SK-N-SH treated with all-trans-retinoic acid at 6 μM for 48 hours (cell line): Measurements from ENCODE around the gene CACNA1G.

Experiments used
- ATAC-seq: fragments of 200-7000 bp; cut with Tn5 transposase; 3 replicates; pipeline ENCODE4 v1.9.1; 2020; ENCODE audit warnings: mild to moderate bottlenecking, moderate library complexity
- BACH2 ChIP-seq: fragments of 250-450 bp; sonication (Bioruptor Pico); IDR thresholded peaks from 2 replicates; pipeline ENCODE4 v1.9.0; 2021; ENCODE audit warnings: mild to moderate bottlenecking, borderline replicate concordance
- CSDC2 ChIP-seq: fragments of 250-450 bp; sonication (Bioruptor Pico); IDR thresholded peaks from 2 replicates; pipeline ENCODE4 v1.5.0; 2020; ENCODE audit warnings: mild to moderate bottlenecking, moderate library complexity
- ISL1 ChIP-seq: fragments of 250-450 bp; sonication (Bioruptor Pico); IDR thresholded peaks from 2 replicates; pipeline ENCODE4 v2.1.2; 2022; ENCODE audit warnings: mild to moderate bottlenecking, moderate library complexity
- OSR1 ChIP-seq: fragments of 250-450 bp; sonication (Bioruptor Pico); IDR thresholded peaks from 2 replicates; pipeline ENCODE4 v1.8.0; 2022; ENCODE audit warnings: moderate library complexity, mild to moderate bottlenecking, inconsistent platforms
- PPARA ChIP-seq: fragments of 250-450 bp; sonication (Bioruptor Pico); IDR thresholded peaks from 2 replicates; pipeline ENCODE4 v1.5.0; 2020; ENCODE audit warnings: mild to moderate bottlenecking, borderline replicate concordance
- RARB ChIP-seq: fragments of 250-450 bp; sonication (Bioruptor Pico); IDR thresholded peaks from 2 replicates; pipeline ENCODE4 v1.8.0; 2021; ENCODE audit warnings: mild to moderate bottlenecking, moderate library complexity
- TOX ChIP-seq: fragments of 250-450 bp; sonication (Bioruptor Pico); IDR thresholded peaks from 2 replicates; pipeline ENCODE4 v1.8.0; 2021; ENCODE audit warnings: mild to moderate bottlenecking, moderate library complexity, borderline replicate concordance
- ZC3H10 ChIP-seq: fragments of 250-450 bp; sonication (Bioruptor Pico); IDR thresholded peaks from 2 replicates; pipeline ENCODE4 v1.5.1; 2021; ENCODE audit warnings: mild to moderate bottlenecking, moderate library complexity
- ZFP3 ChIP-seq: fragments of 250-450 bp; sonication (Bioruptor Pico); IDR thresholded peaks from 2 replicates; pipeline ENCODE4 v1.5.0; 2020; ENCODE audit warnings: mild to moderate bottlenecking, moderate library complexity
- ZNF565 ChIP-seq: fragments of 450-650 bp; formaldehyde crosslinking; conservative IDR thresholded peaks from 2 replicates; pipeline ENCODE4 v1.5.0; 2020; ENCODE audit warnings: low read depth, mild to moderate bottlenecking, moderate library complexity
- ZNF70 ChIP-seq: fragments of 450-650 bp; formaldehyde crosslinking; IDR thresholded peaks from 2 replicates; pipeline ENCODE4 v1.5.0; 2020; ENCODE audit warnings: mild to moderate bottlenecking, moderate library complexity
- ZNF8 ChIP-seq: fragments of 450-650 bp; formaldehyde crosslinking; IDR thresholded peaks from 2 replicates; pipeline ENCODE4 v1.5.0; 2020; ENCODE audit warnings: mild to moderate bottlenecking, moderate library complexity
- TF ChIP-seq, protein P1 (sequence below): fragments of 250-450 bp; sonication (Bioruptor Pico); IDR thresholded peaks from 2 replicates; pipeline ENCODE4 v1.5.1; 2021; ENCODE audit warnings: mild to moderate bottlenecking, moderate library complexity
- TF ChIP-seq, protein P2 (sequence below): fragments of 250-450 bp; sonication (Bioruptor Pico); IDR thresholded peaks from 2 replicates; pipeline ENCODE4 v1.8.0; 2021; ENCODE audit warnings: low read depth, mild to moderate bottlenecking, moderate library complexity, borderline replicate concordance
- TF ChIP-seq, protein P3 (sequence below): fragments of 250-450 bp; sonication (Bioruptor Pico); IDR thresholded peaks from 2 replicates; pipeline ENCODE4 v1.8.0; 2020; ENCODE audit warnings: mild to moderate bottlenecking, moderate library complexity, borderline replicate concordance
- TF ChIP-seq, protein P4 (sequence below): fragments of 250-450 bp; sonication (Bioruptor Pico); IDR thresholded peaks from 2 replicates; pipeline ENCODE4 v1.5.0; 2020; ENCODE audit warnings: mild to moderate bottlenecking, moderate library complexity
- TF ChIP-seq, protein P5 (sequence below): fragments of 250-450 bp; sonication (Bioruptor Pico); IDR thresholded peaks from 2 replicates; pipeline ENCODE4 v1.5.1; 2020; ENCODE audit warnings: low read depth, mild to moderate bottlenecking, moderate library complexity

CACNA1G gene

DNA sequence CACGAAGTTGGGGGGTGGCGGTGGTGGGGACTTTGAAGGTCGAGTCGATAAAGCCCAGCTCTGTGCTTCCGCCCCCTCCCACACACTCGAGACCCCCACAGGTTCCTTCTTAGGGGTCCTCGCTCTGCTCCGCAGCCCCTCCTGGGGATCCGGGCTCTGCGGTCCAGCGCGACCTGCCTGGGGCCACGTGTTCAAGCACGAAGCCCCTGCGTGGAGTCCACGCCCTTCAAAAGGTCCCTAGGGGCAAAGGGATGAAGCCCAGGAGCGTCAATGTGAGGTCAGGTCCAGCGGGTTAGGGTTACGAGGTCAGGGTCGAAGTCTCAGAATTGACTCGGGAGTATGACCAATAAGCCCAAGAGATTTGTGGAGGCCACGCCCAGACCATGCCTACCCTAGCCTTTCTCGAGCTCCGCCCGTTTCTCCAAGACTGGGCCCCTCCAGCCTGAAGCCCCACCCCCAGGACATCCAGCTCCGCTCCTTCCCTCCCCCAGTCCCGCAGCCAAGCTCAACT is 786 bp upstream of the CACNA1G start (continued):
- TF ChIP-seq, protein P1, sequence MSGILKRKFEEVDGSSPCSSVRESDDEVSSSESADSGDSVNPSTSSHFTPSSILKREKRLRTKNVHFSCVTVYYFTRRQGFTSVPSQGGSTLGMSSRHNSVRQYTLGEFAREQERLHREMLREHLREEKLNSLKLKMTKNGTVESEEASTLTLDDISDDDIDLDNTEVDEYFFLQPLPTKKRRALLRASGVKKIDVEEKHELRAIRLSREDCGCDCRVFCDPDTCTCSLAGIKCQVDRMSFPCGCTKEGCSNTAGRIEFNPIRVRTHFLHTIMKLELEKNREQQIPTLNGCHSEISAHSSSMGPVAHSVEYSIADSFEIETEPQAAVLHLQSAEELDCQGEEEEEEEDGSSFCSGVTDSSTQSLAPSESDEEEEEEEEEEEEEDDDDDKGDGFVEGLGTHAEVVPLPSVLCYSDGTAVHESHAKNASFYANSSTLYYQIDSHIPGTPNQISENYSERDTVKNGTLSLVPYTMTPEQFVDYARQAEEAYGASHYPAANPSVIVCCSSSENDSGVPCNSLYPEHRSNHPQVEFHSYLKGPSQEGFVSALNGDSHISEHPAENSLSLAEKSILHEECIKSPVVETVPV (CRISPR knock-in tag), result no peak
- TF ChIP-seq OSR1 (CRISPR knock-in tag), result no peak

DNA sequence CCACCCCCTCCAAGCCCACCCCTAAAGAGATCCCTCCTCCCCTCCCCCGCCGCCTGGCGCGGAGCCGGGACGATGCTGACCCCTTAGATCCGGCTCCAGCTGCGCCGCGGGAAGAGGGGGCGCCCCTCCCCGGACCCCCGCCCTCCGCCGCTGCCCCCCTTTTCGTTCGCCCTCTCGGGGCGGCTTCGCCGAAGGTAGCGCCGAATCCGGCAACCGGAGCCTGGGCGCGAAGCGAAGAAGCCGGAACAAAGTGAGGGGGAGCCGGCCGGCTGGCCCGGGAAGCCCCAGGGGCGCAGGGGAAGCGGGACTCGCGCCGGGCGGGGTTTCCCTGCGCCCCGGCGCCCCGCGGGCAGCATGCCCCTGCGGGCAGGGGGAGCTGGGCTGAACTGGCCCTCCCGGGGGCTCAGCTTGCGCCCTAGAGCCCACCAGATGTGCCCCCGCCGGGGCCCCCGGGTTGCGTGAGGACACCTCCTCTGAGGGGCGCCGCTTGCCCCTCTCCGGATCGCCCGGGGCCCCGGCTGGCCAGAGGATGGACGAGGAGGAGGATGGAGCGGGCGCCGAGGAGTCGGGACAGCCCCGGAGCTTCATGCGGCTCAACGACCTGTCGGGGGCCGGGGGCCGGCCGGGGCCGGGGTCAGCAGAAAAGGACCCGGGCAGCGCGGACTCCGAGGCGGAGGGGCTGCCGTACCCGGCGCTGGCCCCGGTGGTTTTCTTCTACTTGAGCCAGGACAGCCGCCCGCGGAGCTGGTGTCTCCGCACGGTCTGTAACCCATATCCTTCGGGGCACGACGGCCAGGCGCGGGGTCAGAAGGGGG is 623 bp downstream of the CACNA1G start:
- no peak for ATAC-seq
- TF ChIP-seq TOX (CRISPR knock-in tag), result no peak
- TF ChIP-seq, protein P2, sequence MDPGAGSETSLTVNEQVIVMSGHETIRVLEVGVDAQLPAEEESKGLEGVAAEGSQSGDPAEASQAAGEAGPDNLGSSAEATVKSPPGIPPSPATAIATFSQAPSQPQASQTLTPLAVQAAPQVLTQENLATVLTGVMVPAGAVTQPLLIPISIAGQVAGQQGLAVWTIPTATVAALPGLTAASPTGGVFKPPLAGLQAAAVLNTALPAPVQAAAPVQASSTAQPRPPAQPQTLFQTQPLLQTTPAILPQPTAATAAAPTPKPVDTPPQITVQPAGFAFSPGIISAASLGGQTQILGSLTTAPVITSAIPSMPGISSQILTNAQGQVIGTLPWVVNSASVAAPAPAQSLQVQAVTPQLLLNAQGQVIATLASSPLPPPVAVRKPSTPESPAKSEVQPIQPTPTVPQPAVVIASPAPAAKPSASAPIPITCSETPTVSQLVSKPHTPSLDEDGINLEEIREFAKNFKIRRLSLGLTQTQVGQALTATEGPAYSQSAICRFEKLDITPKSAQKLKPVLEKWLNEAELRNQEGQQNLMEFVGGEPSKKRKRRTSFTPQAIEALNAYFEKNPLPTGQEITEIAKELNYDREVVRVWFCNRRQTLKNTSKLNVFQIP (CRISPR knock-in tag), result no peak
- TF ChIP-seq, protein P3, sequence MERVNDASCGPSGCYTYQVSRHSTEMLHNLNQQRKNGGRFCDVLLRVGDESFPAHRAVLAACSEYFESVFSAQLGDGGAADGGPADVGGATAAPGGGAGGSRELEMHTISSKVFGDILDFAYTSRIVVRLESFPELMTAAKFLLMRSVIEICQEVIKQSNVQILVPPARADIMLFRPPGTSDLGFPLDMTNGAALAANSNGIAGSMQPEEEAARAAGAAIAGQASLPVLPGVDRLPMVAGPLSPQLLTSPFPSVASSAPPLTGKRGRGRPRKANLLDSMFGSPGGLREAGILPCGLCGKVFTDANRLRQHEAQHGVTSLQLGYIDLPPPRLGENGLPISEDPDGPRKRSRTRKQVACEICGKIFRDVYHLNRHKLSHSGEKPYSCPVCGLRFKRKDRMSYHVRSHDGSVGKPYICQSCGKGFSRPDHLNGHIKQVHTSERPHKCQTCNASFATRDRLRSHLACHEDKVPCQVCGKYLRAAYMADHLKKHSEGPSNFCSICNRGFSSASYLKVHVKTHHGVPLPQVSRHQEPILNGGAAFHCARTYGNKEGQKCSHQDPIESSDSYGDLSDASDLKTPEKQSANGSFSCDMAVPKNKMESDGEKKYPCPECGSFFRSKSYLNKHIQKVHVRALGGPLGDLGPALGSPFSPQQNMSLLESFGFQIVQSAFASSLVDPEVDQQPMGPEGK, result no peak
- no peak for TF ChIP-seq PPARA (CRISPR knock-in tag)
- TF ChIP-seq ZFP3 (CRISPR knock-in tag), result no peak
- TF ChIP-seq BACH2 (CRISPR knock-in tag), result no peak
- no peak for TF ChIP-seq ISL1
- TF ChIP-seq CSDC2, result no peak
- no peak for TF ChIP-seq ZNF565
- TF ChIP-seq ZNF70, result no peak
- no peak for TF ChIP-seq ZNF8 (CRISPR knock-in tag)
- no peak for TF ChIP-seq ZC3H10 (CRISPR knock-in tag)
- no peak for TF ChIP-seq RARB (CRISPR knock-in tag)

DNA sequence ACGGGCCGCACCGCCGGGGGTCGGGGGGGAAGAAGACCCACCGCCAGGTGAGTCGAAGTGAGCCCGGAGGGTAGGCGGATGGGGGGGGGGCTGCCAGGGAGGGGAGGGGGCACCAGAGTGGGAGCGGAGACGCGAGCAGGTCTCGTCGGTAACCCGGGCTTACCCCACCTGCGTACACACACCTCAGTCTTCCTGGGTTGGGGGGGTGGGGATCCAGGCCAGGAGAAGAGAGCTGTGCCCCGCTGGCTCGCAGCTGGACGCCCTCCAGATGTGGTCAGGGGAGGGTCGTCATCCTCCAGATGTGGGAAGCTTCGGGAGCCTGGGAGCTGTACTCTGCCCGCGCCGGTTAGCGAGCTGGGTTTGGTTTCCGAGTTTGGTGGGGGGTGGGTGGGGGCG is 1.2 kb downstream of the CACNA1G start:
- TF ChIP-seq, protein P2 (CRISPR knock-in tag), result no peak
- ATAC-seq, result no peak

DNA sequence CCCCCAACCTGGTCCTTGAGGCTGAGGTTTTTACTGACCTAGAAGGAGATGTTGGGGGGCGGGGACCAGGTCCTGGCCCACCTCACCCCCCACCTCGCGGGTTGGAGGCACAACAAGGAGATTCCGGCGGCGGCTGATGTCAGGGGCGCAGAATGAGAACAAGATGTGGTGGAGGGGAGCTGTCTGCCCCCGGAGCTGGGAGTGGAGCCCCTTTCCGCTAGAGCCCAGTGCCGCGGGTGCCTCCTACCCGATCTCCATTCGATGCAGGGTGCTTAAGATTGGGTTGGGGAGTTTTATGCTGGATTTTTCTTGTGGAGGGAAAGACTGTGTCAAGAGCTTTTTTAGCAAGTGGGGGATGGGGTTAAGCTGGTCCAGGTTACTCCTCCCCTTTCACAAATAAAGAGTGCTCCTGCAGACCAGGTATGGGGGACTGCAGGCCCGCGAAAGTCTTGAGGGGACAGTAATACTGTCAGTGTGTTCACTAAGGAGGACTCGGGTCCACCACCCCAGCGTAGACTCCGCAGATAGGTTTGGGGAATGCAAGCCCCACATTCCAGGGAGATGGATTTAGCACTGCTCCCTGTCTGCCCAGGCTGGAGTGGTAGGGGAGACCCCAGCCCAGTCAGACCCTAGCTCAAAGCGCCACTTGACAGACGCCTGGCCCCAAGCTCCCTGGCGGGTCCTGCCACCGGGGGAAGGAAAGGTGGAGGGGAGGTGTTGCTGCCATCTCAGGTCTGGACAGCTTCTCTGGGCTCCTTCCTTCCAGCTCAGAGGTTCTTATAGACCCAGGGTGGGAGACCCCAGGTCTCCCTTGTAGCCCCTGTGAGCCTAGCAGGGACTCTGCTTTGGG is 2.0 kb downstream of the CACNA1G start:
- ATAC-seq, result no peak
- TF ChIP-seq, protein P4, sequence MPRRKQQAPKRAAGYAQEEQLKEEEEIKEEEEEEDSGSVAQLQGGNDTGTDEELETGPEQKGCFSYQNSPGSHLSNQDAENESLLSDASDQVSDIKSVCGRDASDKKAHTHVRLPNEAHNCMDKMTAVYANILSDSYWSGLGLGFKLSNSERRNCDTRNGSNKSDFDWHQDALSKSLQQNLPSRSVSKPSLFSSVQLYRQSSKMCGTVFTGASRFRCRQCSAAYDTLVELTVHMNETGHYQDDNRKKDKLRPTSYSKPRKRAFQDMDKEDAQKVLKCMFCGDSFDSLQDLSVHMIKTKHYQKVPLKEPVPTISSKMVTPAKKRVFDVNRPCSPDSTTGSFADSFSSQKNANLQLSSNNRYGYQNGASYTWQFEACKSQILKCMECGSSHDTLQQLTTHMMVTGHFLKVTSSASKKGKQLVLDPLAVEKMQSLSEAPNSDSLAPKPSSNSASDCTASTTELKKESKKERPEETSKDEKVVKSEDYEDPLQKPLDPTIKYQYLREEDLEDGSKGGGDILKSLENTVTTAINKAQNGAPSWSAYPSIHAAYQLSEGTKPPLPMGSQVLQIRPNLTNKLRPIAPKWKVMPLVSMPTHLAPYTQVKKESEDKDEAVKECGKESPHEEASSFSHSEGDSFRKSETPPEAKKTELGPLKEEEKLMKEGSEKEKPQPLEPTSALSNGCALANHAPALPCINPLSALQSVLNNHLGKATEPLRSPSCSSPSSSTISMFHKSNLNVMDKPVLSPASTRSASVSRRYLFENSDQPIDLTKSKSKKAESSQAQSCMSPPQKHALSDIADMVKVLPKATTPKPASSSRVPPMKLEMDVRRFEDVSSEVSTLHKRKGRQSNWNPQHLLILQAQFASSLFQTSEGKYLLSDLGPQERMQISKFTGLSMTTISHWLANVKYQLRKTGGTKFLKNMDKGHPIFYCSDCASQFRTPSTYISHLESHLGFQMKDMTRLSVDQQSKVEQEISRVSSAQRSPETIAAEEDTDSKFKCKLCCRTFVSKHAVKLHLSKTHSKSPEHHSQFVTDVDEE (CRISPR knock-in tag), result no peak
- TF ChIP-seq, protein P1 (CRISPR knock-in tag), result no peak
- TF ChIP-seq ZNF70, result no peak
- TF ChIP-seq, protein P5, sequence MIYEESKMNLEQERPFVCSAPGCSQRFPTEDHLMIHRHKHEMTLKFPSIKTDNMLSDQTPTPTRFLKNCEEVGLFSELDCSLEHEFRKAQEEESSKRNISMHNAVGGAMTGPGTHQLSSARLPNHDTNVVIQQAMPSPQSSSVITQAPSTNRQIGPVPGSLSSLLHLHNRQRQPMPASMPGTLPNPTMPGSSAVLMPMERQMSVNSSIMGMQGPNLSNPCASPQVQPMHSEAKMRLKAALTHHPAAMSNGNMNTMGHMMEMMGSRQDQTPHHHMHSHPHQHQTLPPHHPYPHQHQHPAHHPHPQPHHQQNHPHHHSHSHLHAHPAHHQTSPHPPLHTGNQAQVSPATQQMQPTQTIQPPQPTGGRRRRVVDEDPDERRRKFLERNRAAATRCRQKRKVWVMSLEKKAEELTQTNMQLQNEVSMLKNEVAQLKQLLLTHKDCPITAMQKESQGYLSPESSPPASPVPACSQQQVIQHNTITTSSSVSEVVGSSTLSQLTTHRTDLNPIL (CRISPR knock-in tag), result no peak
- TF ChIP-seq ZC3H10 (CRISPR knock-in tag), result no peak
- TF ChIP-seq, protein P3, result no peak
